AG10803 (cell line): ENCODE results near the gene C2orf74.
A peak's percentile ranks its signal among the peaks of the same experiment; 100 is the strongest.
"Not testable (repeated sequence)": the region's sequence is repeated elsewhere in the genome, so short reads cannot be mapped to it uniquely, and the experiment has no call there.

Experiments used
- DNase-seq: peaks from one replicate; pipeline ENCODE4 v3.0.0; 2010; ENCODE audit warnings: low read depth
- H3K4me3 ChIP-seq: 2 replicates; pipeline ENCODE4 v1.5.1; 2011; ENCODE audit warnings: mild to moderate bottlenecking, low read length, control low read depth
- TF ChIP-seq, protein P1 (sequence below): conservative IDR thresholded peaks from 2 replicates; pipeline ENCODE4 v1.5.1; 2011; ENCODE audit warnings: mild to moderate bottlenecking, low read length, control low read depth, inconsistent platforms

C2orf74 gene

DNA sequence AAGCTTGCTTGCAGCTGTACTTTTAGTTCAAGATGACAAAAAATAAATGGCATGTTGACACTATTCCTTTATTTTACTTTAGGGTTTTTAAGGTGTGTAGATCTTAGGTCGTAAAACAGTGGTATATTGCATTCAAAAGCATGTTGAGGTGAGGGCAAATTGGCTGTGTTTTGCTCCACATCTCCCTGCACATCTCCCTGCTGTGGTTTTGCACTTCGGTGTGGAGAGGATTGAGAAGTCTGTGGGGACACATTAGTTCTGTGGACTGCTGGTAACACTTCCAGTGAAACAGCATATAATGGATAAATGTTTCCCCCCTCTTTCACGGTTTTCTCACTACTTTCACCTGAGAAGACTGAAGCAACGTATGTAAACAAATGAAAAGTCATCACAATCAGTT is 25.1 kb downstream of the C2orf74 start:
- no peak for DNase-seq
- H3K4me3 ChIP-seq: no peak overlapping the region
- TF ChIP-seq, protein P1, sequence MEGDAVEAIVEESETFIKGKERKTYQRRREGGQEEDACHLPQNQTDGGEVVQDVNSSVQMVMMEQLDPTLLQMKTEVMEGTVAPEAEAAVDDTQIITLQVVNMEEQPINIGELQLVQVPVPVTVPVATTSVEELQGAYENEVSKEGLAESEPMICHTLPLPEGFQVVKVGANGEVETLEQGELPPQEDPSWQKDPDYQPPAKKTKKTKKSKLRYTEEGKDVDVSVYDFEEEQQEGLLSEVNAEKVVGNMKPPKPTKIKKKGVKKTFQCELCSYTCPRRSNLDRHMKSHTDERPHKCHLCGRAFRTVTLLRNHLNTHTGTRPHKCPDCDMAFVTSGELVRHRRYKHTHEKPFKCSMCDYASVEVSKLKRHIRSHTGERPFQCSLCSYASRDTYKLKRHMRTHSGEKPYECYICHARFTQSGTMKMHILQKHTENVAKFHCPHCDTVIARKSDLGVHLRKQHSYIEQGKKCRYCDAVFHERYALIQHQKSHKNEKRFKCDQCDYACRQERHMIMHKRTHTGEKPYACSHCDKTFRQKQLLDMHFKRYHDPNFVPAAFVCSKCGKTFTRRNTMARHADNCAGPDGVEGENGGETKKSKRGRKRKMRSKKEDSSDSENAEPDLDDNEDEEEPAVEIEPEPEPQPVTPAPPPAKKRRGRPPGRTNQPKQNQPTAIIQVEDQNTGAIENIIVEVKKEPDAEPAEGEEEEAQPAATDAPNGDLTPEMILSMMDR: no peak

DNA sequence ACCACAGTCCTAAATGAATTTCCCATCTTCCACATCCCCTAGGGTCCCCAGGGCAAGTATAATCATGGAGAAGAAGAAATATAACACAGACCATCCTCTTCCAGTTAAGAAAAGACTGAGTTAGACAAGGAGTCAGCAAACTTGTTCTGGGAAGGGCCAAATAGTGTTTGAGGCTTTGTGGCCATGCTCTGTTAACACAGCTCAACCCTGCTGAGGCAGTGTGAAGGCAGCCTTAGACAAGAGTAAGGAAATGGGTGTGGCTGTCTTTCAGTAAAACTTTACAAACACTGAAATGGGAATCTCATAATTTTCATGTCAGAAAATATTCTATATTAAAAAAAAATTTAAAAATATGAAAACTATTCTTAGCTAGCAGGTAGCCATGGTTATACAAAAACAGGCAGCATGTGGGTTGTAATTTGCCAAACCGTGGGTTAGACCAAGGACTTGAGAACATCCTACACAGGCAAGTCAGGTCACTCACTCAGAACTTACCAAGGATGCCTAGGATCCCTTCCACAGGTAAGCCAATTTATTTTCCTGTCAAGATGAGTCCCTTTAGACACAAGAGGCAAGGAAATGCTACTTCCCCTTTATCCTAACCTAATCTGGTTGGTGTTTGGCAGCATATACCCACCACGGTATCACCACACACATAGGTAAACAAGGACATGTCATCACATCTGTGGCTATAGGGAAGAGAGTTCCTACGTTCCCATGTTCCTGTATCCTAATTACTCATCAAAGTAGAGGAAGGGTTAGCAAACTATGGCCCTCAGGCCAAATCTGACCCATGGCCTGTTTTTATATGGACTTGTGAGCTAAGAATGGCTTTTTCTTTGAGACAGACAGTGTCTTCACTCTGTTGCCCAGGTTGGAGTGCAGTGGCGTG is 31.9 kb downstream of the C2orf74 start:
- TF ChIP-seq, protein P1: no peak
- DNase-seq: no peak
- no peak overlapping the region for H3K4me3 ChIP-seq

DNA sequence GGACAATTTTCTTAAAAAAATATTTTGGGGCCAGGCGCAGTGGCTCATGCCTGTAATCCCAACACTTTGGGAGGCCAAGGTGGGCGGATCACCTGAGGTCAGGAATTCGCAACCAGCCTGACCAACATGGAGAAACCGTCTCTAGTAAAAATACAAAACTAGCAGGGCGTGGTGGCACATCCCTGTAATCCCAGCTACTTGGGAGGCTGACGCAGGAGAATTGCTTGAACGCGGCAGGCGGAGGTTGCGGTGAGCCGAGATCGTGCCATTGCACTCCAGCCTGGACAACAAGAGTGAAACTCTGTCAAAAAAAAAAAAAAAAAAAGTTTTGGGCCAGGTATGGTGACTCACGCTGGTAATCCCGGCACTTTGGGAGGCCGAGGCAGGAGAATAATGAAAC is 32.7 kb downstream of the C2orf74 start:
- H3K4me3 ChIP-seq, DNase-seq: not testable (repeated sequence)

DNA sequence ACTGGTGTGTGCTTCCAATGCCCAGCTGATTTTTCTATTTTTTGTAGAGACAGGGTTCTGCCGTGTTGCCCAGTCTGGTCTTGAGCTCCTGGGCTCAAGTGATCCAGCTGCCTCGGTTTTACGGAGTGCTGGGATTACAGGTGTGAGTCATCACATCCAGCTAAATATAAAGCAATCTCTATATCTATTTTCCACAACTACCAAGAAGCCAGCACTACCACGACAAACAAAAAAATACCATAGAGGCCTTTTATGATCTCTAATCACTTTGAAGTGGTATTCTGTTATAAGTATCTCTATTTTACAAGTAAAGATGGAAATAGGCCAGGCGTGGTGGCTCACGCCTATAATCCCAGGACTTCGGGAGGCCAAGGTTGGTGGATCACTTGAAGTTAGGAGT is 34.7 kb downstream of the C2orf74 start:
- TF ChIP-seq, protein P1: no peak
- no peak overlapping the region for H3K4me3 ChIP-seq
- no peak for DNase-seq

DNA sequence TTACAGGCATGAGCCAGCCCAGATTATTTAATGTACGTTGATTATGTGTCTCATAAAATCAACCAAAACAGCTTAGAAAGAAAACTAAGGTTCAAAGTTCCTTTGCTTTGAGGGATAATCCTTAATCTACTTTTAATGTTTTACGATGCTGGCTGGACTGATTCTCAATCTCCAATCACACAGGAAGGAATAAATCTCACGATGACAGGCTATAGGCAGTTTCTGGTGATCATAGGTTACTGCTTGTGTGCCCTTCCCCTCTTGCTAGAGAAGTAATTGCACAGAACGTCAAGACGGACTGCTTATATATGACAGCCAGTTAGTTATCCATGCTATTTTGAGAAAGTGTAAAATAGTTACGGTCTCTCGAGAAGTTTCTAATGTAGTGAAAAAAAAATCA is 43.1 kb downstream of the C2orf74 start:
- TF ChIP-seq, protein P1: no peak
- no peak for DNase-seq
- no peak overlapping the region for H3K4me3 ChIP-seq

DNA sequence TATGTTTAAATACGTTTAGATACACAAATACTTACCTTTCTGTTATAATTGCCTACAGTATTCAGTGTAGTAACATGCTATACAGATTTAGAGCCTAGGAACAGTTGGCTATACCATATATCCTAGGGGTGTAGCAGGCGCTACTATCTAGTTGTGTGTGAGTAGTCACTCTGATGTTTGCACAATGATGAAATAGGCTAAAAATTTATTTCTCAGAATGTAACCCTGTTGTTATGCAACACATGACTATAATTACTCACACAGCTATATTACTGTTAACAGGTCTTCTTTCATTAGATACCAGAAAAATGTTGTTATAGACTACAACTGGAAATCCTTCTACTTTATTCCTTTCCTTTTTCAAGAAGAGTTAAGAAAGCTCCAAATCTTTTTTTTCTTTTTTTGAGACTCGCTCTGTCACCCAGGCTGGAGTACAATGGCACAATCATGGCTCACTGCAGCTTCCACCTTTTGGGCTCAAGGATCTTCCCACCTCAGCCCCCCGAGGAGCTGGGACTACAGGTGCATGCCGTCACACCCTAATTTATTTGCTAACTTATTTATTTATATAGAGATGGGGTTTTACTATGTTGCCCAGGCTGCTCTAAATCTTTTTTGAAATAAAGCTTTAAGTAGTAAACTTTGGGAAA is 48.5 kb downstream of the C2orf74 start:
- H3K4me3 ChIP-seq: no peak overlapping the region
- DNase-seq: peak; percentile 86
- TF ChIP-seq, protein P1: no peak

DNA sequence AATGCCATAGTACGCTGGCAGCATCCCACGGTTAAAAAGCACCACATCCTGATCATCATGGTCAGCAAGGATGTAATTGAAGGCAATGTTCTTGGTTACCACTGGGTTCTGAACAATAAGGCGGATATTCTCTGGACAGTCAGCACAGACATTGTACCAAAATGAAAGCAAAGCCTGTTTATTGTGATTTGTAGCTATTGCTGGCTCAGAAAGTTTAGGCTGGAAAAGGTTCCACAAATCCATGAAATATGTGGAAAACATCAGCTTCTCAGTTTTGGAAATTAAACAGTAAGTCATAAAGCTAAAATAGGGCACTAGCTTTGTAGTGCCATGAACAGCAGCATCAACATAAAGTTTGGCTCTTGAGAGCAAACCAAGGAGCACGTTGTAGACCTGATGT is 52.2 kb downstream of the C2orf74 start:
- H3K4me3 ChIP-seq: no peak overlapping the region
- no peak for DNase-seq
- TF ChIP-seq, protein P1: no peak
